Central memory CD4-positive, alpha-beta T cell (primary cell): ENCODE data around the gene UPP2.

Source experiments
- DNase-seq: peaks from one replicate; pipeline ENCODE4 v3.0.0; 2022
- total RNA-seq, 3 experiments: gene quantifications; one replicate each; lab custom pipeline; 2026; lab: John Stamatoyannopoulos, UW

The UPP2 gene
- total RNA-seq: 0 to 0.27 (median 0) reads per million in 3 experiments

GRCh38 chr2:158101384-158101926, at the start of gene UPP2:
Gene UPP2 (plus strand): TSS chr2:158101876. CDS start chr2:158102064, 188 bp downstream.
- no peak for DNase-seq

- DNase-seq: no peak
Observed at GRCh38 chr2:158052761-158053160, 48.9 kb upstream of the UPP2 start.

GRCh38 chr2:158056875-158057274, 44.8 kb upstream of the UPP2 start:
- no peak for DNase-seq

GRCh38 chr2:158060160-158060834, 41.4 kb upstream of the UPP2 start:
- DNase-seq: no peak

- DNase-seq: no peak
Observed at GRCh38 chr2:158060835-158061435, 40.7 kb upstream of the UPP2 start.

- DNase-seq: no peak
Observed at GRCh38 chr2:158061763-158062162, 39.9 kb upstream of the UPP2 start.

- no peak for DNase-seq
Observed at GRCh38 chr2:158066046-158066713, 35.5 kb upstream of the UPP2 start.

- DNase-seq: no peak
Observed at GRCh38 chr2:158071018-158071417, 30.7 kb upstream of the UPP2 start.

- no peak for DNase-seq
Observed at GRCh38 chr2:158072361-158072760, 29.3 kb upstream of the UPP2 start.

- no peak for DNase-seq
Observed at GRCh38 chr2:158079672-158080071, 22.0 kb upstream of the UPP2 start.

GRCh38 chr2:158088093-158088492, 13.6 kb upstream of the UPP2 start:
- DNase-seq: no peak

- DNase-seq: no peak
Observed at GRCh38 chr2:158089322-158089721, 12.4 kb upstream of the UPP2 start.

GRCh38 chr2:158091647-158092046, 10.0 kb upstream of the UPP2 start:
- DNase-seq: no peak

GRCh38 chr2:158094487-158095092, 7.1 kb upstream of the UPP2 start:
- no peak for DNase-seq

- no peak for DNase-seq
Observed at GRCh38 chr2:158095269-158095668, 6.4 kb upstream of the UPP2 start.

- no peak for DNase-seq
Observed at GRCh38 chr2:158095912-158096311, 5.8 kb upstream of the UPP2 start.

- no peak for DNase-seq
Observed at GRCh38 chr2:158097481-158097880, 4.2 kb upstream of the UPP2 start.

GRCh38 chr2:158098178-158098577, 3.5 kb upstream of the UPP2 start:
- DNase-seq: no peak

GRCh38 chr2:158099716-158100115, 2.0 kb upstream of the UPP2 start:
- no peak for DNase-seq

- no peak for DNase-seq
Observed at GRCh38 chr2:158100411-158100810, 1.3 kb upstream of the UPP2 start.

GRCh38 chr2:158102446-158102845, 770 bp downstream of the UPP2 start:
- no peak for DNase-seq

- no peak for DNase-seq
Observed at GRCh38 chr2:158103411-158104012, 1.8 kb downstream of the UPP2 start.

GRCh38 chr2:158104903-158105302, 3.2 kb downstream of the UPP2 start:
- DNase-seq: no peak
